PC-3 (cell line): ENCODE measurements around the gene GPRC5B. TPM values are rescaled to one million over a fixed set of nuclear protein-coding genes. Genes with fewer than 3 reads are reported as not detected.

Experiments used
- ATAC-seq: fragments of 200-7000 bp; cut with Tn5 transposase; 2 replicates; pipeline ENCODE4 v1.9.1; 2020; ENCODE audit warnings: mild to moderate bottlenecking, moderate library complexity
- BruUV-seq: library from RNA; stranded (reverse); fragments of 400-500 nt; replicated peaks from 2 replicates; lab custom pipeline; 2021; lab: Mats Ljungman, UMichigan
- CTCF ChIA-PET: fragments of 300-600 bp; sonication (Branson Sonifier 250); formaldehyde crosslinking; loops from one replicate; lab custom pipeline; 2022; ENCODE audit warnings: antibody characterized with exemption; lab: Charles Lee
- POLR2A ChIA-PET: fragments of 300-600 bp; sonication (Branson Sonifier 250); formaldehyde crosslinking; loops from one replicate; lab custom pipeline; 2022; ENCODE audit warnings: antibody characterized with exemption; ENCODE audit not compliant: unreplicated experiment; lab: Charles Lee
- DNase-seq: peaks from one replicate; pipeline ENCODE4 v3.0.0-alpha.2; 2015
- H2AFZ ChIP-seq: fragments of 300-600 bp; sonication (generic); 2 replicates; pipeline ENCODE4 v1.6.0; 2016; ENCODE audit warnings: antibody characterized with exemption, low read length
- H3F3A ChIP-seq: fragments of 300-600 bp; sonication (generic); one replicate; pipeline ENCODE4 v1.6.0; 2017; ENCODE audit warnings: antibody characterized with exemption, low read length, control low read depth, mild to moderate bottlenecking; ENCODE audit not compliant: unreplicated experiment
- H3K27ac ChIP-seq: fragments of 300-600 bp; sonication (generic); 2 replicates; pipeline ENCODE4 v1.5.1; 2016; ENCODE audit warnings: mild to moderate bottlenecking, low read length
- H3K27me3 ChIP-seq: fragments of 300-600 bp; sonication (generic); 2 replicates; pipeline ENCODE4 v1.6.1; 2016; ENCODE audit warnings: low read length, mixed read lengths
- H3K36me3 ChIP-seq: fragments of 300-600 bp; sonication (generic); 2 replicates; pipeline ENCODE4 v1.6.1; 2016; ENCODE audit warnings: low read depth, mixed run types, low read length, mixed read lengths
- H3K4me1 ChIP-seq: fragments of 300-600 bp; sonication (generic); 2 replicates; pipeline ENCODE4 v1.5.1; 2016; ENCODE audit warnings: low read length; ENCODE audit not compliant: insufficient read depth
- H3K4me2 ChIP-seq: fragments of 300-600 bp; sonication (generic); 2 replicates; pipeline ENCODE4 v1.6.0; 2016; ENCODE audit warnings: low read length
- H3K4me3 ChIP-seq: fragments of 300-600 bp; sonication (generic); 2 replicates; pipeline ENCODE4 v1.5.1; 2016; ENCODE audit warnings: mild to moderate bottlenecking, low read length, mixed read lengths
- H3K79me2 ChIP-seq: fragments of 300-600 bp; sonication (generic); 2 replicates; pipeline ENCODE4 v1.6.1; 2017; ENCODE audit warnings: low read length, mixed read lengths
- H3K9ac ChIP-seq: fragments of 300-600 bp; sonication (generic); 2 replicates; pipeline ENCODE4 v1.6.0; 2016; ENCODE audit warnings: mild to moderate bottlenecking, low read length
- H3K9me2 ChIP-seq: fragments of 300-600 bp; sonication (generic); replicated peaks from 2 replicates; pipeline ENCODE4 v1.6.1; 2016; ENCODE audit warnings: mixed run types, low read length, mixed read lengths
- H3K9me3 ChIP-seq: fragments of 300-600 bp; sonication (generic); 2 replicates; pipeline ENCODE4 v1.6.1; 2016; ENCODE audit warnings: low read length, mixed read lengths
- H4K20me1 ChIP-seq: fragments of 300-600 bp; sonication (generic); 2 replicates; pipeline ENCODE4 v1.6.1; 2016; ENCODE audit warnings: low read length, mixed read lengths
- EZH2 ChIP-seq: fragments of 300-600 bp; sonication (generic); IDR thresholded peaks from one replicate; pipeline ENCODE4 v1.6.1; 2017; ENCODE audit warnings: antibody characterized with exemption, mild to moderate bottlenecking, low read length; ENCODE audit not compliant: unreplicated experiment
- EZH2phosphoT487 ChIP-seq: fragments of 300-600 bp; sonication (generic); IDR thresholded peaks from 2 replicates; pipeline ENCODE4 v1.6.1; 2018; ENCODE audit warnings: mild to moderate bottlenecking, antibody characterized with exemption, low read length, borderline replicate concordance
- intact Hi-C: fragments of 100-400 bp; cut with micrococcal nuclease; formaldehyde crosslinking; loops from 2 replicates; pipeline ENCODE4 v1.9.0; 2023
- total RNA-seq: library from RNA; depleted of rRNA; stranded (reverse); fragments of >200 nt; gene quantifications from 2 replicates; pipeline ENCODE4 v1.2.3, GENCODE V29; 2014
- TF ChIP-seq, protein P1 (sequence below): fragments of 300-600 bp; sonication (generic); conservative IDR thresholded peaks from 2 replicates; pipeline ENCODE4 v1.5.1; 2017; ENCODE audit warnings: antibody characterized with exemption, low read depth, mild to moderate bottlenecking, low read length

GPRC5B gene
- total RNA-seq, 1 experiment from 2014 or later: 5.5 TPM

DNA sequence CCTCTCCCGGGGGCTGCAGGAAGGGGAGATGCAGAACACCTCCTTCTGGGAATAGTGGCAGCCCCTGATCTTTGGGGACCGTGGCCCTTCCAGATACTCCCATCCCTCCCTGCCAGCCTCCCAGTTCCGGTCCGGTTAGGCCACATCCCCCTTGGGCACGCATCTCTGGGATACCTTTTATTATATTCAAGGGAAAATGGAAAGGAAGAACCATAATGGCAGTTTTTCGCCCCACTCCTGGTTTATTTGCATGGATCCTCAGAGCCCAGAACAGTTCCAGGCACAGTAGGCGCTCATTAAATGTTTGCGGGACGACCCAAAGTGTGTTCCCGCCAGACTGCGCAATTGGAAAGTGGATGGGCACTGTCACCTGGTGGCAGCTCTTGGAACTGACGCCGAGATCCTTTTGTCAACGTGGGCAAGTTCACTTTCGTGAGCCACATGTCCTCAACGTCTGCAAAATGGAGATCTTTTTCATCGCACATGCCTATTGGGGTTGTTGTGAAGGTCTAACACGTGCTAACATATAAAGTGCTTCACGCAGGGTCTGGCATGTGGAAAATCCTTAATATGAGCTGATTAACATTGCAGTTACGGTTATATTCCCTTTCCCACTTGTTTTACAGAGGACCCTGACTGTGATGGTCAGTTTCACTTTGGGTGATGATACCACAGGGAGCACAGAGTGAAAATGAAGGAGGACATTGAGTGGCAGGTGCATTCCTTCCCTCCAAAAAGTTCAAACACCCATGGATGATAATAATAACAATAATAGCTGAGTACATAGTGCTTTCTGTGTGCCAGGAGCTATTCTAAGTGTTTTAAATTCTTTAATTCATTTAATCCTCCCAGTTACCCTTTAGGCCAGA is 1.7 kb upstream of the GPRC5B start:
- POLR2A ChIA-PET: no interaction called here
- TF ChIP-seq EZH2phosphoT487: no peak
- TF ChIP-seq, protein P1, sequence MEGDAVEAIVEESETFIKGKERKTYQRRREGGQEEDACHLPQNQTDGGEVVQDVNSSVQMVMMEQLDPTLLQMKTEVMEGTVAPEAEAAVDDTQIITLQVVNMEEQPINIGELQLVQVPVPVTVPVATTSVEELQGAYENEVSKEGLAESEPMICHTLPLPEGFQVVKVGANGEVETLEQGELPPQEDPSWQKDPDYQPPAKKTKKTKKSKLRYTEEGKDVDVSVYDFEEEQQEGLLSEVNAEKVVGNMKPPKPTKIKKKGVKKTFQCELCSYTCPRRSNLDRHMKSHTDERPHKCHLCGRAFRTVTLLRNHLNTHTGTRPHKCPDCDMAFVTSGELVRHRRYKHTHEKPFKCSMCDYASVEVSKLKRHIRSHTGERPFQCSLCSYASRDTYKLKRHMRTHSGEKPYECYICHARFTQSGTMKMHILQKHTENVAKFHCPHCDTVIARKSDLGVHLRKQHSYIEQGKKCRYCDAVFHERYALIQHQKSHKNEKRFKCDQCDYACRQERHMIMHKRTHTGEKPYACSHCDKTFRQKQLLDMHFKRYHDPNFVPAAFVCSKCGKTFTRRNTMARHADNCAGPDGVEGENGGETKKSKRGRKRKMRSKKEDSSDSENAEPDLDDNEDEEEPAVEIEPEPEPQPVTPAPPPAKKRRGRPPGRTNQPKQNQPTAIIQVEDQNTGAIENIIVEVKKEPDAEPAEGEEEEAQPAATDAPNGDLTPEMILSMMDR: peak; percentile 95

DNA sequence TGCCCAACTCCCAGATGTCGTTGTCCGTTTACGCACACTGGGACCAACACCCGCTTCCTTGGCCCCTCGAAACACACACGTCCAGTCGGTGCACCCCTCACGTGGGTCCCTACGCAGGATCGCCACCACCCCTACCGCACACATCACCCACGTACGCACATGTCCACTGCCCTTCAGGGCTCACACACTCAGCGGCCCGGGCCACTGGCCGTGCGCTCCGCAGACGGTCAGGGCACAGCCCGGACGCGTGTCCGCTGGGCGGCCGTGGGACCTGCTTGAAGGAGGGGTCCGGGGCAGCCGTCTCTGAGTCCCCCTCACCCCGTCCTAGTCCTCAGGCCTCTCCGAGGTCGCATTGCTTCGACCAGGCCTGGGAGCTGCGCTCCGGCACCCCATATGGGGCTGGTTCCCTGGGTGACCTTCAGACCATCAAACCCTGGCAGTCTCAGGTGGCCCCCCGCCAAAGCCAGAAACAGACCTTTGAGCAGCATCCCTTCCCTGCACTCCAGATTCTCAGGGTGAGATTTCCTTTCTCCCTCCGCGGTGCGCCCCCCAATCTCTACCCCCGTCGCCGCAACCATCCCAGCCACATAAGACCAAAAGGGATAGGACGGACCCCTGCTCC is 914 bp upstream of the GPRC5B start:
- H3F3A ChIP-seq: no peaks in the 10 kb centered on the region
- ATAC-seq: no peak
- H3K79me2 ChIP-seq: peaks cover 27% of the 10 kb centered on the region; the same call in 1 of the 2 replicates
- H3K4me2 ChIP-seq: peak overlapping the region; percentile 86
- H3K9ac ChIP-seq: no peak overlapping the region
- H3K9me3 ChIP-seq: no peaks in the 10 kb centered on the region
- ChIA-PET POLR2A (no interaction called here), CTCF (interaction anchor here (1.2 to 1.4 kb wide), 2 partner anchors 284 to 302 kb away, joined by 4 to 7 read pairs; no protein-coding TSS in a partner anchor)
- H3K36me3 ChIP-seq: no peaks in the 10 kb centered on the region
- no peaks in the 10 kb centered on the region for H4K20me1 ChIP-seq
- H2AFZ ChIP-seq: peak overlapping the region; percentile 95
- BruUV-seq: no TSS peak
- TF ChIP-seq EZH2: no peak
- TF ChIP-seq, protein P1: no peak
- no peak for TF ChIP-seq EZH2phosphoT487
- peaks cover 4% of the 10 kb centered on the region; the same call in 1 of the 2 replicates for H3K4me1 ChIP-seq
- intact Hi-C loops: loop anchor here (1.0 to 5.0 kb wide), 4 partner anchors 169 to 328 kb away; partner anchors contain the start of gene VPS35L
- no peaks in the 10 kb centered on the region for H3K9me2 ChIP-seq
- H3K27ac ChIP-seq: no peak overlapping the region
- peak overlapping the region; percentile 70; the same call in 1 of the 2 replicates for H3K4me3 ChIP-seq
- no peaks in the 10 kb centered on the region for H3K27me3 ChIP-seq
- DNase-seq: no peak

More for the DNA sequence above, 1.7 kb upstream of the GPRC5B start:
- no peak overlapping the region for H3K4me3 ChIP-seq
- H4K20me1 ChIP-seq: no peaks in the 10 kb centered on the region
- H3K9me3 ChIP-seq: no peaks in the 10 kb centered on the region
- peaks cover 4% of the 10 kb centered on the region; the same call in 1 of the 2 replicates for H3K4me1 ChIP-seq
- peaks cover 27% of the 10 kb centered on the region; the same call in 1 of the 2 replicates for H3K79me2 ChIP-seq
- peak; percentile 83 for DNase-seq
- peak overlapping the region; percentile 84 for H2AFZ ChIP-seq
- H3K9me2 ChIP-seq: no peaks in the 10 kb centered on the region
- peak overlapping the region; percentile 58 for H3K4me2 ChIP-seq
- peak; percentile 36 for ATAC-seq
- H3K27me3 ChIP-seq: no peaks in the 10 kb centered on the region
- H3K36me3 ChIP-seq: no peaks in the 10 kb centered on the region
- BruUV-seq: no TSS peak
- CTCF ChIA-PET: interaction anchor here (1.2 to 1.4 kb wide), 2 partner anchors 285 to 303 kb away, joined by 4 to 7 read pairs; no protein-coding TSS in a partner anchor
- no peak overlapping the region for H3K9ac ChIP-seq
- no peak overlapping the region for H3K27ac ChIP-seq
- H3F3A ChIP-seq: no peaks in the 10 kb centered on the region
- intact Hi-C loops: loop anchor here (5.0 kb wide), 2 partner anchors 189 to 329 kb away; partner anchors contain the start of gene VPS35L
